C4-2B (cell line): ENCODE data around the gene TRIM8.

ENCODE experiments used
- ZFX ChIP-seq: fragments of 450-650 bp; IDR thresholded peaks from 2 replicates; pipeline ENCODE4 v1.6.1; 2017
- TF ChIP-seq, protein P1 (sequence below): fragments of 450-650 bp; conservative IDR thresholded peaks from 2 replicates; pipeline ENCODE4 v1.5.1; 2017; ENCODE audit warnings: mild to moderate bottlenecking

- TF ChIP-seq, protein P1, sequence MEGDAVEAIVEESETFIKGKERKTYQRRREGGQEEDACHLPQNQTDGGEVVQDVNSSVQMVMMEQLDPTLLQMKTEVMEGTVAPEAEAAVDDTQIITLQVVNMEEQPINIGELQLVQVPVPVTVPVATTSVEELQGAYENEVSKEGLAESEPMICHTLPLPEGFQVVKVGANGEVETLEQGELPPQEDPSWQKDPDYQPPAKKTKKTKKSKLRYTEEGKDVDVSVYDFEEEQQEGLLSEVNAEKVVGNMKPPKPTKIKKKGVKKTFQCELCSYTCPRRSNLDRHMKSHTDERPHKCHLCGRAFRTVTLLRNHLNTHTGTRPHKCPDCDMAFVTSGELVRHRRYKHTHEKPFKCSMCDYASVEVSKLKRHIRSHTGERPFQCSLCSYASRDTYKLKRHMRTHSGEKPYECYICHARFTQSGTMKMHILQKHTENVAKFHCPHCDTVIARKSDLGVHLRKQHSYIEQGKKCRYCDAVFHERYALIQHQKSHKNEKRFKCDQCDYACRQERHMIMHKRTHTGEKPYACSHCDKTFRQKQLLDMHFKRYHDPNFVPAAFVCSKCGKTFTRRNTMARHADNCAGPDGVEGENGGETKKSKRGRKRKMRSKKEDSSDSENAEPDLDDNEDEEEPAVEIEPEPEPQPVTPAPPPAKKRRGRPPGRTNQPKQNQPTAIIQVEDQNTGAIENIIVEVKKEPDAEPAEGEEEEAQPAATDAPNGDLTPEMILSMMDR: no peak
- TF ChIP-seq ZFX: no peak
Measured at GRCh38 chr10:102639537-102639936, 4.7 kb upstream of the TRIM8 start.
